HG03095 (cell line): Measurements from ENCODE around the gene BLTP3B.
A peak's percentile ranks its signal among the peaks of the same experiment; 100 is the strongest.
"Not testable (repeated sequence)": the region's sequence is repeated elsewhere in the genome, so short reads cannot be mapped to it uniquely, and the experiment has no call there.

ENCODE experiments used
- ATAC-seq: cut with Tn5 transposase; IDR thresholded peaks from one replicate; pipeline ENCODE4 v1.9.1; 2021; ENCODE audit warnings: moderate library complexity; ENCODE audit not compliant: unreplicated experiment

BLTP3B gene

GRCh38 chr12:100142851-100143559 lies at the start of gene BLTP3B:
TSS of gene BLTP3B (minus strand) at chr12:100142874. CDS start at chr12:100142635, 239 bp downstream.
- ATAC-seq: peak; percentile 71

- no peak for ATAC-seq
Observed at GRCh38 chr12:100189636-100190394, 47.1 kb upstream of the BLTP3B start.

GRCh38 chr12:100188888-100189635 lies 46.4 kb upstream of the BLTP3B start:
- not testable (repeated sequence) for ATAC-seq

GRCh38 chr12:100187857-100188519 lies 45.3 kb upstream of the BLTP3B start:
- no peak for ATAC-seq

- ATAC-seq: no peak
Observed at GRCh38 chr12:100187068-100187467, 44.4 kb upstream of the BLTP3B start.

GRCh38 chr12:100186071-100186470 lies 43.4 kb upstream of the BLTP3B start:
- no peak for ATAC-seq

GRCh38 chr12:100185361-100185894 lies 42.8 kb upstream of the BLTP3B start:
- peak; percentile 69 for ATAC-seq

GRCh38 chr12:100184549-100185145 lies 42.0 kb upstream of the BLTP3B start:
- no peak for ATAC-seq

GRCh38 chr12:100179252-100179651 lies 36.6 kb upstream of the BLTP3B start:
- ATAC-seq: no peak

GRCh38 chr12:100176493-100176892 lies 33.8 kb upstream of the BLTP3B start:
- not testable (repeated sequence) for ATAC-seq

GRCh38 chr12:100174495-100174894 lies 31.8 kb upstream of the BLTP3B start:
- ATAC-seq: no peak

- no peak for ATAC-seq
Observed at GRCh38 chr12:100173111-100173510, 30.4 kb upstream of the BLTP3B start.

GRCh38 chr12:100171248-100171647 lies 28.6 kb upstream of the BLTP3B start:
- no peak for ATAC-seq

- no peak for ATAC-seq
Observed at GRCh38 chr12:100170313-100170858, 27.7 kb upstream of the BLTP3B start.

- ATAC-seq: no peak
Observed at GRCh38 chr12:100169345-100169744, 26.7 kb upstream of the BLTP3B start.

- ATAC-seq: no peak
Observed at GRCh38 chr12:100168562-100168961, 25.9 kb upstream of the BLTP3B start.

- ATAC-seq: no peak
Observed at GRCh38 chr12:100166232-100166631, 23.6 kb upstream of the BLTP3B start.

- no peak for ATAC-seq
Observed at GRCh38 chr12:100165356-100165755, 22.7 kb upstream of the BLTP3B start.

- ATAC-seq: no peak
Observed at GRCh38 chr12:100164153-100164704, 21.6 kb upstream of the BLTP3B start.
